CD14-positive monocyte (primary cell): ENCODE measurements around the gene RNASEH2C. TPM values are rescaled to one million over a fixed set of nuclear protein-coding genes. Genes with fewer than 3 reads are reported as not detected.

Source experiments
- DNase-seq, 3 donors: peaks; one replicate each; pipeline ENCODE4 v3.0.0-alpha.2; 2011 to 2022
- H2AFZ ChIP-seq: 2 replicates; pipeline ENCODE4 v1.6.0; 2012; ENCODE audit warnings: mild to moderate bottlenecking, low read depth, low read length, inconsistent platforms; ENCODE audit not compliant: insufficient read depth, poor library complexity, severe bottlenecking
- H3K27ac ChIP-seq, 2 donors: 1 replicate in 1 of 2; 2 replicates in 1 of 2; pipeline ENCODE4 v1.5.1; 2012 to 2013; ENCODE audit warnings: low read length in 2 of 2, control low read depth in 1 of 2, inconsistent platforms in 1 of 2, low read depth in 1 of 2, mild to moderate bottlenecking in 1 of 2
- H3K27me3 ChIP-seq, 2 donors: one replicate each; pipeline versions ENCODE4 v1.6.0 to v1.6.1; 2011 to 2013; ENCODE audit warnings: low read length in 2 of 2; ENCODE audit not compliant: control insufficient read depth in 2 of 2, insufficient read depth in 2 of 2
- H3K36me3 ChIP-seq, 2 donors: replicated peaks in 1 of 2; 1 replicate in 1 of 2; 2 replicates in 1 of 2; pipeline versions ENCODE4 v1.5.1 to v1.6.1; 2012 to 2013; ENCODE audit warnings: low read length in 2 of 2, control low read depth in 1 of 2, inconsistent platforms in 1 of 2, mild to moderate bottlenecking in 1 of 2; ENCODE audit not compliant: insufficient read depth in 2 of 2, control insufficient read depth in 1 of 2
- H3K4me1 ChIP-seq, 2 donors: 1 replicate in 1 of 2; 2 replicates in 1 of 2; pipeline versions ENCODE4 v1.5.1 to v1.6.1; 2012 to 2013; ENCODE audit warnings: low read length in 2 of 2, control low read depth in 1 of 2, inconsistent platforms in 1 of 2, mild to moderate bottlenecking in 1 of 2, moderate library complexity in 1 of 2; ENCODE audit not compliant: insufficient read depth in 2 of 2, control insufficient read depth in 1 of 2
- H3K4me2 ChIP-seq: replicated peaks from 2 replicates; pipeline ENCODE3; 2012; ENCODE audit warnings: low read length, moderate library complexity, mild to moderate bottlenecking; ENCODE audit not compliant: poor library complexity, severe bottlenecking; ENCODE audit errors: extremely low read depth
- H3K4me3 ChIP-seq, 3 experiments: fragments of 200-600 bp in 1 of 3; sonication (generic) in 1 of 3; replicated peaks in 1 of 3; 1 replicate in 2 of 3; 2 replicates in 1 of 3; pipeline ENCODE4 v1.5.1; 2011 to 2013; ENCODE audit warnings: low read length in 3 of 3, mild to moderate bottlenecking in 3 of 3, control low read depth in 2 of 3, low read depth in 2 of 3, inconsistent platforms in 1 of 3, moderate library complexity in 1 of 3
- H3K79me2 ChIP-seq: 2 replicates; pipeline ENCODE4 v1.6.0; 2012; ENCODE audit warnings: mild to moderate bottlenecking, control low read depth, inconsistent platforms, low read length, moderate library complexity; ENCODE audit not compliant: insufficient read depth
- H3K9ac ChIP-seq: 2 replicates; pipeline ENCODE4 v1.6.0; 2017; ENCODE audit warnings: low read length, mild to moderate bottlenecking; ENCODE audit not compliant: insufficient read depth, poor library complexity, severe bottlenecking
- H3K9me3 ChIP-seq, 2 donors: replicated peaks in 1 of 2; 1 replicate in 1 of 2; 2 replicates in 1 of 2; pipeline versions ENCODE4 v1.5.1 to v1.6.1; 2012 to 2013; ENCODE audit warnings: low read length in 2 of 2, control low read depth in 1 of 2; ENCODE audit not compliant: control insufficient read depth in 1 of 2, insufficient read depth in 1 of 2
- H4K20me1 ChIP-seq: 2 replicates; pipeline ENCODE4 v1.6.0; 2012; ENCODE audit warnings: mild to moderate bottlenecking, low read length, control low read depth, moderate library complexity; ENCODE audit not compliant: insufficient read depth
- H3K27ac Mint-ChIP-seq, 7 donors: one replicate each; pipeline ENCODE4 v1.8.0; 2020; ENCODE audit warnings: mild to moderate bottlenecking in 7 of 7, mixed read lengths in 7 of 7, moderate library complexity in 6 of 7, inconsistent platforms in 2 of 7
- H3K27me3 Mint-ChIP-seq, 3 donors: one replicate each; pipeline ENCODE4 v1.8.0; 2021 to 2022; ENCODE audit warnings: low read depth in 3 of 3, mild to moderate bottlenecking in 3 of 3, mixed read lengths in 3 of 3, moderate library complexity in 3 of 3, inconsistent platforms in 1 of 3
- H3K36me3 Mint-ChIP-seq, 2 donors: one replicate each; pipeline ENCODE4 v1.8.0; 2020; ENCODE audit warnings: mixed read lengths in 2 of 2, inconsistent platforms in 1 of 2, mild to moderate bottlenecking in 1 of 2
- H3K4me1 Mint-ChIP-seq: one replicate; pipeline ENCODE4 v1.8.0; 2020; ENCODE audit warnings: mild to moderate bottlenecking, mixed read lengths
- H3K4me3 Mint-ChIP-seq, 2 donors: one replicate each; pipeline ENCODE4 v1.8.0; 2020; ENCODE audit warnings: mild to moderate bottlenecking in 2 of 2, mixed read lengths in 2 of 2, moderate library complexity in 1 of 2
- H3K9me3 Mint-ChIP-seq, 7 donors: one replicate each; pipeline ENCODE4 v1.8.0; 2020 to 2022; ENCODE audit warnings: mixed read lengths in 7 of 7, mild to moderate bottlenecking in 6 of 7, moderate library complexity in 6 of 7, inconsistent platforms in 2 of 7
- intact Hi-C, 2 donors: fragments of 100-400 bp; cut with micrococcal nuclease; formaldehyde crosslinking; loops; one replicate each; pipeline versions ENCODE4 v1.15.0 to v1.15.1; 2023
- polyA plus RNA-seq, 3 donors: library from polyadenylated mRNA; depleted of rRNA in 1 of 3; unstranded in 2 of 3; stranded (reverse) in 1 of 3; fragments of 300-500 nt in 2 of 3; fragments of >200 nt in 1 of 3; fragmentation: Illumina TruSeq in 2 of 3; gene quantifications; 1 replicate in 2 of 3; 2 replicates in 1 of 3; pipeline ENCODE4 v1.2.3, GENCODE V29; 2012 to 2021
- small RNA-seq: library from RNA; depleted of rRNA; stranded (forward); fragments of <200 nt; gene quantifications from one replicate; pipeline ENCODE3, GENCODE V24; 2012; ENCODE audit warnings: low read depth; ENCODE audit not compliant: insufficient read length
- TF ChIP-seq, protein P1 (sequence below): fragments of 200-600 bp; IDR thresholded peaks from one replicate; pipeline ENCODE4 v1.8.0; 2022; ENCODE audit warnings: antibody characterized with exemption, mild to moderate bottlenecking

Gene RNASEH2C
- polyA plus RNA-seq, 3 donors: 33.3 to 131 (median 95.2) TPM

DNA sequence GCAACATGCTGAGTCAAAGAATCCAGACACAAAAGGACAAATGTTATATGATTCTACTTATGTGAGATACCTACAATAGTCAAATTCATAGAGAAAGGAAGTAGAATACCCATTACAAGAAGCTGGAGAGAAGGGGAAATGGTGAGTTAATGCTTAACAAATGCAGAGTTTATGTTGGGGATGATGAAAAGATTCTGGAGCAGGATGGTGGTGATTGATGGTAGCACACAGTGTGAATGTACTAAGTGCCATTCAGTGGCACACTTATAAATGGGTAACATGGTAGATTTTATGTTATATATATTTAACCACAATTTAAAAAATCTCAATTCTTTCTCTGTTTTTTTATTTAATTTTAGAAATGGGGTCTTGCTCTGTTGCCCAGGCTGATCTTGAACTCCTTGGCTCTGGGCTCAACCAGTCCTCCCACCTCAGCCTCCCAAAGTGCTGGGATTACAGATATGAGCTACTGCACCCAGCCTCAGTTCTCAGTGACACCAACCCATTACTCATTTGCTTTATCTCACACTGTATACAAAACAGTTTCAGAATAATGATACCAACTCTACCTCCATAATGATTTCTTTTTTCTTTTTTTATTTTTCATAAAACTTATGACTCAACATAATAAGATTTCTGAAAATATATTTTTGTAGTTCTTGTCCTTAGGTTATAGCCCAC lies 48.3 kb downstream of the RNASEH2C start:
- Histone ChIP-seq H3K9me3 (no peaks in the 10 kb centered on the region), H3K4me1 (no peaks in the 10 kb centered on the region), H3K4me2 (no peak overlapping the region), H3K27me3 (no peaks in the 10 kb centered on the region), H3K27ac (no peak overlapping the region), H2AFZ (no peak overlapping the region), H4K20me1 (no peaks in the 10 kb centered on the region), H3K79me2 (no peaks in the 10 kb centered on the region), H3K36me3 (no peaks in the 10 kb centered on the region), H3K4me3 (no peak overlapping the region), H3K9ac (no peak overlapping the region)
- Mint-ChIP-seq H3K4me1 (no peaks in the 10 kb centered on the region), H3K27ac (no peak overlapping the region), H3K9me3 (peaks cover 0 to 2% (median 0%) of the 10 kb centered on the region in 7 donors), H3K36me3 (no peaks in the 10 kb centered on the region), H3K4me3 (no peak overlapping the region), H3K27me3 (peaks cover 1 to 3% (median 2%) of the 10 kb centered on the region in 3 donors)
- intact Hi-C loops: no loop called here
- no peak for DNase-seq
- TF ChIP-seq, protein P1, sequence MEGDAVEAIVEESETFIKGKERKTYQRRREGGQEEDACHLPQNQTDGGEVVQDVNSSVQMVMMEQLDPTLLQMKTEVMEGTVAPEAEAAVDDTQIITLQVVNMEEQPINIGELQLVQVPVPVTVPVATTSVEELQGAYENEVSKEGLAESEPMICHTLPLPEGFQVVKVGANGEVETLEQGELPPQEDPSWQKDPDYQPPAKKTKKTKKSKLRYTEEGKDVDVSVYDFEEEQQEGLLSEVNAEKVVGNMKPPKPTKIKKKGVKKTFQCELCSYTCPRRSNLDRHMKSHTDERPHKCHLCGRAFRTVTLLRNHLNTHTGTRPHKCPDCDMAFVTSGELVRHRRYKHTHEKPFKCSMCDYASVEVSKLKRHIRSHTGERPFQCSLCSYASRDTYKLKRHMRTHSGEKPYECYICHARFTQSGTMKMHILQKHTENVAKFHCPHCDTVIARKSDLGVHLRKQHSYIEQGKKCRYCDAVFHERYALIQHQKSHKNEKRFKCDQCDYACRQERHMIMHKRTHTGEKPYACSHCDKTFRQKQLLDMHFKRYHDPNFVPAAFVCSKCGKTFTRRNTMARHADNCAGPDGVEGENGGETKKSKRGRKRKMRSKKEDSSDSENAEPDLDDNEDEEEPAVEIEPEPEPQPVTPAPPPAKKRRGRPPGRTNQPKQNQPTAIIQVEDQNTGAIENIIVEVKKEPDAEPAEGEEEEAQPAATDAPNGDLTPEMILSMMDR: no peak

Small RNA genes within 50 kb of the gene (small RNA-seq; reads per million reads assigned to genes)
- gene RN7SL309P: not detected

Other genes starting within 250 kb of the RNASEH2C start
- gene MALAT1, start 221.8 kb downstream of the RNASEH2C start, polyA plus RNA-seq: 100 to 1,000 TPM; 263 to 815 (median 554) TPM
- 10 to 100 TPM; 18.6 to 71.6 (median 29.7) TPM for gene SCYL1, start 195.7 kb downstream of the RNASEH2C start, polyA plus RNA-seq
- gene LTBP3, start 162.4 kb downstream of the RNASEH2C start, polyA plus RNA-seq: 10 to 100 TPM in 1 of 3 donors, 1 to 10 TPM in 2; 3.4 to 19.4 (median 4.6) TPM
- 10 to 100 TPM; 48.5 to 65.1 (median 56.2) TPM for gene ZNRD2, start 150.3 kb downstream of the RNASEH2C start, polyA plus RNA-seq
- 100 to 1,000 TPM in 1 of 3 donors, 10 to 100 TPM in 2; 51.3 to 139 (median 70.8) TPM for gene FAM89B, start 148.3 kb downstream of the RNASEH2C start, polyA plus RNA-seq
- 100 to 1,000 TPM in 1 of 3 donors, 10 to 100 TPM in 2; 29.6 to 507 (median 42.6) TPM for gene EHBP1L1, start 144.7 kb downstream of the RNASEH2C start, polyA plus RNA-seq
- gene KCNK7, start 125.0 kb downstream of the RNASEH2C start, polyA plus RNA-seq: 1 to 10 TPM in 1 of 3 donors, not detected in 2; 4.3 TPM
- gene MAP3K11, start 106.6 kb downstream of the RNASEH2C start, polyA plus RNA-seq: 100 to 1,000 TPM in 1 of 3 donors, 10 to 100 TPM in 2; 20.8 to 116 (median 32.0) TPM
- 10 to 100 TPM in 1 of 3 donors, 1 to 10 TPM in 1, under 1 TPM in 1; 0.58 to 36.4 (median 1.7) TPM for gene PCNX3, start 105.0 kb downstream of the RNASEH2C start, polyA plus RNA-seq
- 100 to 1,000 TPM in 1 of 3 donors, 10 to 100 TPM in 2; 83.4 to 110 (median 86.5) TPM for gene SIPA1, start 82.7 kb downstream of the RNASEH2C start, polyA plus RNA-seq
- gene RELA, start 57.9 kb downstream of the RNASEH2C start, polyA plus RNA-seq: 10 to 100 TPM; 21.3 to 67.9 (median 30.9) TPM
- 10 to 100 TPM; 32.5 to 48.7 (median 33.1) TPM for gene KAT5, start 8.5 kb downstream of the RNASEH2C start, polyA plus RNA-seq
- gene AP5B1, start 60.2 kb upstream of the RNASEH2C start, polyA plus RNA-seq: 10 to 100 TPM; 33.7 to 46.4 (median 35.1) TPM
- under 1 TPM in 1 of 3 donors, not detected in 2; 0.08 TPM for gene OVOL1, start 66.3 kb upstream of the RNASEH2C start, polyA plus RNA-seq
- under 1 TPM; 0.07 to 0.40 (median 0.12) TPM for gene SNX32, start 113.2 kb upstream of the RNASEH2C start, polyA plus RNA-seq
- 1,000 to 10,000 TPM; 1,281 to 2,233 (median 1,889) TPM for gene CFL1, start 137.4 kb upstream of the RNASEH2C start, polyA plus RNA-seq
- gene MUS81, start 139.6 kb upstream of the RNASEH2C start, polyA plus RNA-seq: 10 to 100 TPM; 15.0 to 87.5 (median 16.4) TPM
- 10 to 100 TPM in 1 of 3 donors, under 1 TPM in 1, not detected in 1; 0.44 to 14.7 TPM for gene EFEMP2, start 152.0 kb upstream of the RNASEH2C start, polyA plus RNA-seq
- gene CTSW, start 159.0 kb upstream of the RNASEH2C start, polyA plus RNA-seq: 1 to 10 TPM in 1 of 3 donors, under 1 TPM in 2; 0.71 to 1.3 (median 0.78) TPM
- 100 to 1,000 TPM in 2 of 3 donors, 10 to 100 TPM in 1; 79.1 to 109 (median 101) TPM for gene FIBP, start 167.7 kb upstream of the RNASEH2C start, polyA plus RNA-seq
- gene CCDC85B, start 169.9 kb upstream of the RNASEH2C start, polyA plus RNA-seq: 10 to 100 TPM; 20.8 to 35.2 (median 24.4) TPM
- 10 to 100 TPM in 1 of 3 donors, 1 to 10 TPM in 2; 2.5 to 28.2 (median 2.5) TPM for gene FOSL1, start 179.6 kb upstream of the RNASEH2C start, polyA plus RNA-seq
- 10 to 100 TPM; 21.8 to 31.5 (median 22.8) TPM for gene C11orf68, start 198.3 kb upstream of the RNASEH2C start, polyA plus RNA-seq
- 10 to 100 TPM; 68.3 to 97.2 (median 72.1) TPM for gene DRAP1, start 198.6 kb upstream of the RNASEH2C start, polyA plus RNA-seq
- under 1 TPM in 2 of 3 donors, not detected in 1; 0.67 to 0.71 TPM for gene TSGA10IP, start 224.7 kb upstream of the RNASEH2C start, polyA plus RNA-seq
- 10 to 100 TPM in 2 of 3 donors, 1 to 10 TPM in 1; 8.9 to 52.8 (median 16.1) TPM for gene SART1, start 240.9 kb upstream of the RNASEH2C start, polyA plus RNA-seq